ENCODE measurements around the gene CHIT1.

- TF ChIP-seq TAF1 (IDR thresholded peaks at IDR 0.05; ENCODE audit: low read depth, low read length) (no peak), KDM1A (IDR thresholded peaks at IDR 0.05; ENCODE audit: borderline replicate concordance, low read length) (no peak), SP1 (IDR thresholded peaks at IDR 0.05; ENCODE audit: low read depth, low read length) (no peak), POLR2A (IDR thresholded peaks at IDR 0.05; ENCODE audit: control extremely low read depth in 1 of 2, low read depth in 2 of 2, low read length in 2 of 2) (no peak)
Measured at GRCh38 chr1:203213126-203213525, 16.3 kb downstream of the CHIT1 start.

Data from H1 (cell line).